Testis (tissue), 3 donors: Measurements from ENCODE around the gene USP49. TPM values are rescaled to one million over a fixed set of nuclear protein-coding genes. Genes with fewer than 3 reads are reported as not detected.
A peak's percentile ranks its signal among the peaks of the same experiment; 100 is the strongest.

Experiments used
- DNase-seq: peaks from one replicate; pipeline ENCODE4 v3.0.0-alpha.2; 2019
- H3K27ac ChIP-seq, 2 donors: fragments of 200-600 bp; sonication (generic); one replicate each; pipeline ENCODE4 v1.5.1; 2019
- H3K27me3 ChIP-seq: fragments of 200-600 bp; sonication (generic); one replicate; pipeline ENCODE4 v1.5.1; 2019
- H3K36me3 ChIP-seq: fragments of 200-600 bp; sonication (generic); one replicate; pipeline ENCODE4 v1.5.1; 2017; ENCODE audit warnings: low read depth; ENCODE audit errors: missing control alignments
- H3K4me1 ChIP-seq: fragments of 200-600 bp; sonication (generic); one replicate; pipeline ENCODE4 v1.5.1; 2019
- H3K4me3 ChIP-seq, 2 donors: fragments of 200-600 bp; sonication (generic); one replicate each; pipeline ENCODE4 v1.5.1; 2017 to 2019
- H3K9me3 ChIP-seq: fragments of 200-600 bp; sonication (generic); one replicate; pipeline ENCODE4 v1.5.1; 2017
- POLR2A ChIP-seq: fragments of 450-650 bp; IDR thresholded peaks from one replicate; pipeline ENCODE4 v1.6.1; 2017; ENCODE audit warnings: antibody characterized with exemption, mild to moderate bottlenecking, moderate library complexity
- WGBS, 2 donors: methylation state at CpG; one replicate each; pipeline ENCODE4 v1.1.5; 2018; 5-methylcytosine and 5-hydroxymethylcytosine counted together
- intact Hi-C: fragments of 100-400 bp; cut with DNase I; formaldehyde crosslinking; loops from one replicate; pipeline ENCODE4 v1.15.1; 2023; ENCODE audit warnings: low total_unique reads
- polyA plus RNA-seq: library from polyadenylated mRNA; stranded (reverse); fragments of 350-450 nt; fragmentation: Illumina TruSeq; extraction: RNeasy Lipid Tissue Mini Kit (QIAGEN cat#74804); gene quantifications from one replicate; pipeline ENCODE4 v1.2.3, GENCODE V29; 2014; ENCODE audit warnings: low read depth, low replicate concordance; ENCODE audit not compliant: insufficient read depth
- total RNA-seq, 2 donors: library from RNA; depleted of rRNA; stranded (reverse); fragments of >200 nt; gene quantifications; one replicate each; pipeline ENCODE4 v1.2.3, GENCODE V29; 2016
- TF ChIP-seq, protein P1 (sequence below), 3 experiments: fragments of 450-650 bp in 2 of 3; fragments of 200-600 bp in 1 of 3; sonication (generic) in 1 of 3; IDR thresholded peaks; one replicate each; pipeline ENCODE4 v1.5.1; 2016 to 2019; ENCODE audit warnings: antibody characterized with exemption in 3 of 3, mild to moderate bottlenecking in 2 of 3, moderate library complexity in 1 of 3

USP49 gene
- total and polyA plus RNA-seq, 3 donors from 2014 or later = 9.3 to 26.3 (median 19.7) TPM

- TF ChIP-seq, protein P1, sequence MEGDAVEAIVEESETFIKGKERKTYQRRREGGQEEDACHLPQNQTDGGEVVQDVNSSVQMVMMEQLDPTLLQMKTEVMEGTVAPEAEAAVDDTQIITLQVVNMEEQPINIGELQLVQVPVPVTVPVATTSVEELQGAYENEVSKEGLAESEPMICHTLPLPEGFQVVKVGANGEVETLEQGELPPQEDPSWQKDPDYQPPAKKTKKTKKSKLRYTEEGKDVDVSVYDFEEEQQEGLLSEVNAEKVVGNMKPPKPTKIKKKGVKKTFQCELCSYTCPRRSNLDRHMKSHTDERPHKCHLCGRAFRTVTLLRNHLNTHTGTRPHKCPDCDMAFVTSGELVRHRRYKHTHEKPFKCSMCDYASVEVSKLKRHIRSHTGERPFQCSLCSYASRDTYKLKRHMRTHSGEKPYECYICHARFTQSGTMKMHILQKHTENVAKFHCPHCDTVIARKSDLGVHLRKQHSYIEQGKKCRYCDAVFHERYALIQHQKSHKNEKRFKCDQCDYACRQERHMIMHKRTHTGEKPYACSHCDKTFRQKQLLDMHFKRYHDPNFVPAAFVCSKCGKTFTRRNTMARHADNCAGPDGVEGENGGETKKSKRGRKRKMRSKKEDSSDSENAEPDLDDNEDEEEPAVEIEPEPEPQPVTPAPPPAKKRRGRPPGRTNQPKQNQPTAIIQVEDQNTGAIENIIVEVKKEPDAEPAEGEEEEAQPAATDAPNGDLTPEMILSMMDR (IDR thresholded peaks at IDR 0.05) = no peak
- no peak for TF ChIP-seq POLR2A
- 83 to 89% methylated on average over 6 of the region's 6 CpGs for WGBS, 2 donors
- H3K27ac ChIP-seq = no peak overlapping the region
- no peaks in the 10 kb centered on the region for H3K36me3 ChIP-seq
- H3K27me3 ChIP-seq = no peaks in the 10 kb centered on the region
- no peak overlapping the region for H3K4me3 ChIP-seq
- intact Hi-C loops = no loop called here
- H3K9me3 ChIP-seq = no peaks in the 10 kb centered on the region
- no peak for DNase-seq
- no peaks in the 10 kb centered on the region for H3K4me1 ChIP-seq
Measured at GRCh38 chr6:41859356-41859755, 35.8 kb downstream of the USP49 start.

- H3K9me3 ChIP-seq = no peaks in the 10 kb centered on the region
- H3K27ac ChIP-seq = no peak overlapping the region
- no peak overlapping the region for H3K4me3 ChIP-seq
- TF ChIP-seq POLR2A = no peak
- TF ChIP-seq, protein P1 (IDR thresholded peaks at IDR 0.05) = no peak
- H3K36me3 ChIP-seq = no peaks in the 10 kb centered on the region
- intact Hi-C loops = no loop called here
- H3K27me3 ChIP-seq = no peaks in the 10 kb centered on the region
- no peaks in the 10 kb centered on the region for H3K4me1 ChIP-seq
- no peak for DNase-seq
- WGBS, 2 donors = 85 to 87% methylated on average over 2 of the region's 2 CpGs
Measured at GRCh38 chr6:41858703-41859102, 36.5 kb downstream of the USP49 start.

DNA sequence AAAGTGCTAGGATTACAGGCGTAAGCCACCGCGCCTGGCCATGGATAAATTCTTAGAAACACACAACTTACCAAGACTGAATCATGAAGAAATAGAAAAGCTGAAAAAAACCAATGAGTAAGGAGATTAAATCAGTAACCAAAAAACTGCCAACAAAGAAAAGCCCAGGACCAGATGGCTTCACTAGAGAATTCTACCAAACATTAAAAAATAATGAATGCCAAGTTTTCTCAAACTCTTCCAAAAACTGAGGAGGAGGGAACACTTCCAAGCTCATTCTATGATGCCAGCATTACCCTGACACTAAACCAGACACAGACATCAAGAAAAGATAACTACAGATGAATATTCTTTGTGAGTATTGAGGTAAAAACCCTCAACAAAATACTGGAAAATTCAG lies 44.3 kb downstream of the USP49 start:
- Histone ChIP-seq H3K27me3 (no peaks in the 10 kb centered on the region), H3K27ac (no peak overlapping the region), H3K4me1 (peaks cover 4% of the 10 kb centered on the region), H3K9me3 (no peaks in the 10 kb centered on the region), H3K36me3 (no peaks in the 10 kb centered on the region), H3K4me3 (no peak overlapping the region)
- no peak for DNase-seq
- TF ChIP-seq, protein P1 (IDR thresholded peaks at IDR 0.05) = no peak
- TF ChIP-seq POLR2A = no peak
- intact Hi-C loops = no loop called here
- WGBS, 2 donors = 95 to 98% methylated on average over 3 of the region's 3 CpGs

DNA sequence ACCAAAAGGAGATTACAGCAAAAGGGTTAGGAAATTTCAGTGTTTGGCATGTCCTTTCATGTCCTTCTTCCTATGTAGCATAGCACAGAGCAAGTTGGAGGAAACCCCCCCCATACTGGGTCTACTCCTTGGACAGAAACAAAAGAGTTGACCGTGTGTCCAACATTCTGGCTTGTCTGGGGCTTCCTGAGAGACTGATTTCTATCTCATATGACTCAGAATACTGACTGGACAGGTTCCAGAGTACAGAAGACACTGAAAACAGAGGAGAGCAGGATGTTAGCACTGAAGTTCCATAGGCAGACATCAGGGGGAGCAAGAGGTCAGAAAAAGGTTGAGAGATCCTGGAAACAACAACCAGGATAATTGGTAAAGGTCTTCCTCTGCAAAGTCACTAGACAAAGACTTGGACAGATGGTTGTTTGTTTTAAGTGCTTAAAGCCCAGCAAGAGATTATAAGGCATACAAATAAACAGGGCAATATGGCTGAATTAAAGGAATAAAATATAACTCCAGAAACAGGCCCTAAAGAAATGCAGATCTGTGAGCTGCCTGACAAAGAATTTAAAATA lies 48.4 kb downstream of the USP49 start:
- 15 to 27% methylated on average over 1 of the region's 1 CpG for WGBS, 2 donors
- H3K36me3 ChIP-seq = no peaks in the 10 kb centered on the region
- no peak overlapping the region for H3K4me3 ChIP-seq
- no peak for TF ChIP-seq POLR2A
- TF ChIP-seq, protein P1 (IDR thresholded peaks at IDR 0.05) = peak; percentile 21 to 53 (median 46)
- peaks cover 4% of the 10 kb centered on the region for H3K4me1 ChIP-seq
- peak overlapping the region in 1 of 2 donors; percentile 19 for H3K27ac ChIP-seq
- peak; percentile 51 for DNase-seq
- H3K9me3 ChIP-seq = no peaks in the 10 kb centered on the region
- intact Hi-C loops = no loop called here
- no peaks in the 10 kb centered on the region for H3K27me3 ChIP-seq

DNA sequence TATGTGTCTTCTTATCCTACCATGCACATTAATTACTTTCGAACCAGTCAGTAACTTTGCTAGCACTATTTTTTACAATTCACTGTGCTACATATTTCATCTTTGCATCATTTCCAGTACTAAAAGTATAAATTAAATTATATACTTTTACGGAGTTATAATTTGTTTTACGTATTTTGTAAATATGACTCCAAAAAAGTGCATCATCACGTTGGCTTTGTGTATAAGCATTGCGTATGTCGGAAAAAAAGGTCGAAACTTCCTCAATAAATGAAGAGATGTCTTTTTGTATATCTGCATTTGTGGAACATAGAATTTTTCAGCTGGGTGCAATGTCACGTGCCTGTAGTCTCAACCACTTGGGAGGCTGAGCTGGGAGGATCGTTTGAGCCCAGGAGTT lies 52.0 kb downstream of the USP49 start:
- no peak for DNase-seq
- intact Hi-C loops = no loop called here
- H3K4me3 ChIP-seq = no peak overlapping the region
- H3K9me3 ChIP-seq = no peaks in the 10 kb centered on the region
- WGBS, 2 donors = 94 to 95% methylated on average over 9 of the region's 9 CpGs
- H3K27ac ChIP-seq = no peak overlapping the region
- no peaks in the 10 kb centered on the region for H3K36me3 ChIP-seq
- TF ChIP-seq POLR2A = no peak
- TF ChIP-seq, protein P1 (IDR thresholded peaks at IDR 0.05) = no peak
- H3K27me3 ChIP-seq = no peaks in the 10 kb centered on the region
- H3K4me1 ChIP-seq = peaks cover 4% of the 10 kb centered on the region
